ENCODE data around the gene SLC12A7. TPM values are rescaled to one million over a fixed set of nuclear protein-coding genes. Genes with fewer than 3 reads are reported as not detected.
A peak's percentile ranks its signal among the peaks of the same experiment; 100 is the strongest.

Gene SLC12A7
- total RNA-seq, 1 experiment from 2014 or later = 28.1 TPM

DNA sequence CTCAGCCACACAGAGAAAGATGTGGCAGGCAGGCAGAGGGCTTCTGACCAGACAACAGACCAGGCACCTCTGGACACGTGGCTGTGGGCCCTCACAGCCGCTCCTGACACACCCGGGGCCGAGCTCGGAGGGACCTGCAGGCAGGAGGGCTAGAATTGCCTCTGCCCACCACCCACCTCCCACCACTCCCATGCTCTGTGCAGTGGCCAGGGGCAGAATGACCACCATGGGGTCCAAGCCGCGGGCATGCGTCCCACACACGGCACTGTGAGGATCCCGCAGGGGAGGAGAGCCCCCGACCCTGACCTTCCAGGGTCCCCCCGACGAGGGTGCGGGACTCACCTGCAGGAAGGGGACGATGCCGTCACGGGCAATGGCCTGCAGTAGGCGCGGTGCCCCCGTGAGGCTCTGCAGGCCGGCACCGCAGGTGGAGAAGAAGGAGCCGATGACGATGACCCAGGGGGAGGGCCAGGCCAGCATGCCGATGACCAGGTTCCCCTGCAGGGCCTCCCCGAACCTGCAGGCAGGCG, 34.3 kb downstream of the SLC12A7 start (continued):
- TF ChIP-seq, protein P1, sequence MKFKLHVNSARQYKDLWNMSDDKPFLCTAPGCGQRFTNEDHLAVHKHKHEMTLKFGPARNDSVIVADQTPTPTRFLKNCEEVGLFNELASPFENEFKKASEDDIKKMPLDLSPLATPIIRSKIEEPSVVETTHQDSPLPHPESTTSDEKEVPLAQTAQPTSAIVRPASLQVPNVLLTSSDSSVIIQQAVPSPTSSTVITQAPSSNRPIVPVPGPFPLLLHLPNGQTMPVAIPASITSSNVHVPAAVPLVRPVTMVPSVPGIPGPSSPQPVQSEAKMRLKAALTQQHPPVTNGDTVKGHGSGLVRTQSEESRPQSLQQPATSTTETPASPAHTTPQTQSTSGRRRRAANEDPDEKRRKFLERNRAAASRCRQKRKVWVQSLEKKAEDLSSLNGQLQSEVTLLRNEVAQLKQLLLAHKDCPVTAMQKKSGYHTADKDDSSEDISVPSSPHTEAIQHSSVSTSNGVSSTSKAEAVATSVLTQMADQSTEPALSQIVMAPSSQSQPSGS (CRISPR knock-in tag; IDR thresholded peaks at IDR 0.05; ENCODE audit: borderline replicate concordance, low read depth) = no peak

DNA sequence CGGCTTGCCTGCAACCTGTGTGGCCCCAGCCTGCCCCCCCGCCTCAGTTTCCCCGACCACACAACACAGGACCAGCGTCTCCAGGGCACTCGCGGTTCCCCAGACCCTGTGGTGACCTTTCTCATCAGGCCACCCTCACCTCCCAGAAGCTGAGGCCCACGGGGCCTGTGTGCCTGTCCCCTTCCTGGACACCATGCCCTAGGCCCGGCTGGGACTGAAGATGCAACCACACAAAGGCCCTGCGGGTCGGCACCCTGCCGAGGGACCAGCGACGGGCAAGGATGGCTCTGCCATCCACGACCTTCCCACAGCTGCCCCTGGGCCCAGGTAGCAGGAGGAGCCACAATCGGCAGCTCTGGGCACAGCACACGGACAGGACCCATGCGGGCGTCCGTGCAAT, 34.8 kb downstream of the SLC12A7 start:
- no peaks in the 10 kb centered on the region for H3K4me1 Mint-ChIP-seq
- ChIA-PET POLR2A (no interaction called here), CTCF (no interaction called here)
- no peaks in the 10 kb centered on the region for H3K27me3 Mint-ChIP-seq (ENCODE audit: low read depth)
- DNase-seq (ENCODE audit: low spot score) (no peak), ATAC-seq (no peak)
- TF ChIP-seq TEAD4 (CRISPR knock-in tag; IDR thresholded peaks at IDR 0.05) = no peak
- no peak for TF ChIP-seq FOXJ3 (CRISPR knock-in tag; IDR thresholded peaks at IDR 0.05; ENCODE audit: borderline replicate concordance)
- no peak for TF ChIP-seq ZNF263 (CRISPR knock-in tag; IDR thresholded peaks at IDR 0.05; ENCODE audit: low read depth)
- TF ChIP-seq RELA (CRISPR knock-in tag; IDR thresholded peaks at IDR 0.05; ENCODE audit: borderline replicate concordance) = no peak
- TF ChIP-seq, protein P2, sequence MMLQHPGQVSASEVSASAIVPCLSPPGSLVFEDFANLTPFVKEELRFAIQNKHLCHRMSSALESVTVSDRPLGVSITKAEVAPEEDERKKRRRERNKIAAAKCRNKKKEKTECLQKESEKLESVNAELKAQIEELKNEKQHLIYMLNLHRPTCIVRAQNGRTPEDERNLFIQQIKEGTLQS (CRISPR knock-in tag; conservative IDR thresholded peaks at IDR 0.05) = no peak
- no peak for TF ChIP-seq MXD4 (CRISPR knock-in tag; IDR thresholded peaks at IDR 0.05; ENCODE audit: borderline replicate concordance)
- no peak for TF ChIP-seq CREM (CRISPR knock-in tag; IDR thresholded peaks at IDR 0.05)
- TF ChIP-seq IRF2 (CRISPR knock-in tag; IDR thresholded peaks at IDR 0.05; ENCODE audit: borderline replicate concordance, low read depth) = no peak
- no peak for TF ChIP-seq ESRRA (CRISPR knock-in tag; IDR thresholded peaks at IDR 0.05; ENCODE audit: borderline replicate concordance)
- no peak for TF ChIP-seq ZNF138 (CRISPR knock-in tag; conservative IDR thresholded peaks at IDR 0.05)
- H3K36me3 Mint-ChIP-seq = peaks cover 8% of the 10 kb centered on the region
- no peak overlapping the region for H3K4me3 Mint-ChIP-seq
- no peak overlapping the region for H3K27ac Mint-ChIP-seq
- no peaks in the 10 kb centered on the region for H3K9me3 Mint-ChIP-seq

DNA sequence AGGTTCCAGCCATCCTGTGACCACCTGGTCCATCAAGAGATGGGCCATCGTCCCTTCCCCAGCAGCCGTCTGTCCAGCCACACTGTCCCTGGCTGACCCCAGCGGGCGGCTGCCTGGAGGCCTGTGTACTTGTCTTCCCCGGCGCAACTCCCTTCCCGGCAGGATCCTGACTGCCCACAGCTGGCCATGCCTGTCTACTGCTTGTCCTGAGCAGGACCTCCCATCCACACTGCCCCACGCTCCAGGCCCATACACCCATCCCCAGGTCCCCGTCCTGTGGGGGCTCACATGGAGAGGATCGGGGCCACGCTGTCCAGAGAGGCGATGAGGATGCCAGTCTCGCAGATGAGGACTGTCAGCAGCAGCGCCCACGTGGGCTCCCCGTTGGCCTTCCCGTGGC, 35.5 kb downstream of the SLC12A7 start:
- H3K36me3 Mint-ChIP-seq = peaks cover 7% of the 10 kb centered on the region
- no peak overlapping the region for H3K4me3 Mint-ChIP-seq
- ChIA-PET POLR2A (no interaction called here), CTCF (interaction anchor here (0.8 kb wide), 1 partner anchor 91 kb away, joined by 4 read pairs; no protein-coding TSS in a partner anchor)
- no peaks in the 10 kb centered on the region for H3K9me3 Mint-ChIP-seq
- DNase-seq (ENCODE audit: low spot score) = no peak
- no peaks in the 10 kb centered on the region for H3K27me3 Mint-ChIP-seq (ENCODE audit: low read depth)
- ATAC-seq = no peak
- no peaks in the 10 kb centered on the region for H3K4me1 Mint-ChIP-seq
- 0 out of 2 replicates have a peak overlapping the region, but pooled peaks have one; percentile 36 for H3K27ac Mint-ChIP-seq
- TF ChIP-seq NR1H2 (CRISPR knock-in tag; IDR thresholded peaks at IDR 0.05) (no peak), FOXJ3 (CRISPR knock-in tag; IDR thresholded peaks at IDR 0.05; ENCODE audit: borderline replicate concordance) (no peak), ZNF396 (CRISPR knock-in tag; IDR thresholded peaks at IDR 0.05; ENCODE audit: borderline replicate concordance) (no peak), ESRRA (CRISPR knock-in tag; IDR thresholded peaks at IDR 0.05; ENCODE audit: borderline replicate concordance) (no peak), NR3C1 (CRISPR knock-in tag; conservative IDR thresholded peaks at IDR 0.05; ENCODE audit: low read depth) (no peak), GTF2I (CRISPR knock-in tag; conservative IDR thresholded peaks at IDR 0.05) (no peak)
- TF ChIP-seq, protein P3, sequence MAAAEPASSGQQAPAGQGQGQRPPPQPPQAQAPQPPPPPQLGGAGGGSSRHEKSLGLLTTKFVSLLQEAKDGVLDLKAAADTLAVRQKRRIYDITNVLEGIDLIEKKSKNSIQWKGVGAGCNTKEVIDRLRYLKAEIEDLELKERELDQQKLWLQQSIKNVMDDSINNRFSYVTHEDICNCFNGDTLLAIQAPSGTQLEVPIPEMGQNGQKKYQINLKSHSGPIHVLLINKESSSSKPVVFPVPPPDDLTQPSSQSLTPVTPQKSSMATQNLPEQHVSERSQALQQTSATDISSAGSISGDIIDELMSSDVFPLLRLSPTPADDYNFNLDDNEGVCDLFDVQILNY (CRISPR knock-in tag; IDR thresholded peaks at IDR 0.05) = no peak
- TF ChIP-seq, protein P4, sequence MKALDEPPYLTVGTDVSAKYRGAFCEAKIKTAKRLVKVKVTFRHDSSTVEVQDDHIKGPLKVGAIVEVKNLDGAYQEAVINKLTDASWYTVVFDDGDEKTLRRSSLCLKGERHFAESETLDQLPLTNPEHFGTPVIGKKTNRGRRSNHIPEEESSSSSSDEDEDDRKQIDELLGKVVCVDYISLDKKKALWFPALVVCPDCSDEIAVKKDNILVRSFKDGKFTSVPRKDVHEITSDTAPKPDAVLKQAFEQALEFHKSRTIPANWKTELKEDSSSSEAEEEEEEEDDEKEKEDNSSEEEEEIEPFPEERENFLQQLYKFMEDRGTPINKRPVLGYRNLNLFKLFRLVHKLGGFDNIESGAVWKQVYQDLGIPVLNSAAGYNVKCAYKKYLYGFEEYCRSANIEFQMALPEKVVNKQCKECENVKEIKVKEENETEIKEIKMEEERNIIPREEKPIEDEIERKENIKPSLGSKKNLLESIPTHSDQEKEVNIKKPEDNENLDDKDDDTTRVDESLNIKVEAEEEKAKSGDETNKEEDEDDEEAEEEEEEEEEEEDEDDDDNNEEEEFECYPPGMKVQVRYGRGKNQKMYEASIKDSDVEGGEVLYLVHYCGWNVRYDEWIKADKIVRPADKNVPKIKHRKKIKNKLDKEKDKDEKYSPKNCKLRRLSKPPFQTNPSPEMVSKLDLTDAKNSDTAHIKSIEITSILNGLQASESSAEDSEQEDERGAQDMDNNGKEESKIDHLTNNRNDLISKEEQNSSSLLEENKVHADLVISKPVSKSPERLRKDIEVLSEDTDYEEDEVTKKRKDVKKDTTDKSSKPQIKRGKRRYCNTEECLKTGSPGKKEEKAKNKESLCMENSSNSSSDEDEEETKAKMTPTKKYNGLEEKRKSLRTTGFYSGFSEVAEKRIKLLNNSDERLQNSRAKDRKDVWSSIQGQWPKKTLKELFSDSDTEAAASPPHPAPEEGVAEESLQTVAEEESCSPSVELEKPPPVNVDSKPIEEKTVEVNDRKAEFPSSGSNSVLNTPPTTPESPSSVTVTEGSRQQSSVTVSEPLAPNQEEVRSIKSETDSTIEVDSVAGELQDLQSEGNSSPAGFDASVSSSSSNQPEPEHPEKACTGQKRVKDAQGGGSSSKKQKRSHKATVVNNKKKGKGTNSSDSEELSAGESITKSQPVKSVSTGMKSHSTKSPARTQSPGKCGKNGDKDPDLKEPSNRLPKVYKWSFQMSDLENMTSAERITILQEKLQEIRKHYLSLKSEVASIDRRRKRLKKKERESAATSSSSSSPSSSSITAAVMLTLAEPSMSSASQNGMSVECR (CRISPR knock-in tag; IDR thresholded peaks at IDR 0.05; ENCODE audit: borderline replicate concordance) = no peak
- TF ChIP-seq, protein P5, sequence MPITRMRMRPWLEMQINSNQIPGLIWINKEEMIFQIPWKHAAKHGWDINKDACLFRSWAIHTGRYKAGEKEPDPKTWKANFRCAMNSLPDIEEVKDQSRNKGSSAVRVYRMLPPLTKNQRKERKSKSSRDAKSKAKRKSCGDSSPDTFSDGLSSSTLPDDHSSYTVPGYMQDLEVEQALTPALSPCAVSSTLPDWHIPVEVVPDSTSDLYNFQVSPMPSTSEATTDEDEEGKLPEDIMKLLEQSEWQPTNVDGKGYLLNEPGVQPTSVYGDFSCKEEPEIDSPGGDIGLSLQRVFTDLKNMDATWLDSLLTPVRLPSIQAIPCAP (CRISPR knock-in tag; IDR thresholded peaks at IDR 0.05) = no peak
- TF ChIP-seq, protein P6, sequence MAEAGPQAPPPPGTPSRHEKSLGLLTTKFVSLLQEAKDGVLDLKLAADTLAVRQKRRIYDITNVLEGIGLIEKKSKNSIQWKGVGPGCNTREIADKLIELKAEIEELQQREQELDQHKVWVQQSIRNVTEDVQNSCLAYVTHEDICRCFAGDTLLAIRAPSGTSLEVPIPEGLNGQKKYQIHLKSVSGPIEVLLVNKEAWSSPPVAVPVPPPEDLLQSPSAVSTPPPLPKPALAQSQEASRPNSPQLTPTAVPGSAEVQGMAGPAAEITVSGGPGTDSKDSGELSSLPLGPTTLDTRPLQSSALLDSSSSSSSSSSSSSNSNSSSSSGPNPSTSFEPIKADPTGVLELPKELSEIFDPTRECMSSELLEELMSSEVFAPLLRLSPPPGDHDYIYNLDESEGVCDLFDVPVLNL (CRISPR knock-in tag; IDR thresholded peaks at IDR 0.05; ENCODE audit: borderline replicate concordance, low read depth) = no peak
- TF ChIP-seq, protein P7, sequence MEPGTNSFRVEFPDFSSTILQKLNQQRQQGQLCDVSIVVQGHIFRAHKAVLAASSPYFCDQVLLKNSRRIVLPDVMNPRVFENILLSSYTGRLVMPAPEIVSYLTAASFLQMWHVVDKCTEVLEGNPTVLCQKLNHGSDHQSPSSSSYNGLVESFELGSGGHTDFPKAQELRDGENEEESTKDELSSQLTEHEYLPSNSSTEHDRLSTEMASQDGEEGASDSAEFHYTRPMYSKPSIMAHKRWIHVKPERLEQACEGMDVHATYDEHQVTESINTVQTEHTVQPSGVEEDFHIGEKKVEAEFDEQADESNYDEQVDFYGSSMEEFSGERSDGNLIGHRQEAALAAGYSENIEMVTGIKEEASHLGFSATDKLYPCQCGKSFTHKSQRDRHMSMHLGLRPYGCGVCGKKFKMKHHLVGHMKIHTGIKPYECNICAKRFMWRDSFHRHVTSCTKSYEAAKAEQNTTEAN (CRISPR knock-in tag; IDR thresholded peaks at IDR 0.05) = no peak
- TF ChIP-seq, protein P8, sequence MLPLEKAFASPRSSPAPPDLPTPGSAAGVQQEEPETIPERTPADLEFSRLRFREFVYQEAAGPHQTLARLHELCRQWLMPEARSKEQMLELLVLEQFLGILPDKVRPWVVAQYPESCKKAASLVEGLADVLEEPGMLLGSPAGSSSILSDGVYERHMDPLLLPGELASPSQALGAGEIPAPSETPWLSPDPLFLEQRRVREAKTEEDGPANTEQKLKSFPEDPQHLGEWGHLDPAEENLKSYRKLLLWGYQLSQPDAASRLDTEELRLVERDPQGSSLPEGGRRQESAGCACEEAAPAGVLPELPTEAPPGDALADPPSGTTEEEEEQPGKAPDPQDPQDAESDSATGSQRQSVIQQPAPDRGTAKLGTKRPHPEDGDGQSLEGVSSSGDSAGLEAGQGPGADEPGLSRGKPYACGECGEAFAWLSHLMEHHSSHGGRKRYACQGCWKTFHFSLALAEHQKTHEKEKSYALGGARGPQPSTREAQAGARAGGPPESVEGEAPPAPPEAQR (CRISPR knock-in tag; IDR thresholded peaks at IDR 0.05) = no peak
